Measurements from ENCODE around the gene POC1A. TPM values are rescaled to one million over a fixed set of nuclear protein-coding genes. Genes with fewer than 3 reads are reported as not detected.

Gene POC1A
- total and polyA plus RNA-seq, 2 donors (not counting 3 experiments of a cell fraction or from before 2014, with no cell fraction given), result 14.8 to 19.4 TPM

DNA sequence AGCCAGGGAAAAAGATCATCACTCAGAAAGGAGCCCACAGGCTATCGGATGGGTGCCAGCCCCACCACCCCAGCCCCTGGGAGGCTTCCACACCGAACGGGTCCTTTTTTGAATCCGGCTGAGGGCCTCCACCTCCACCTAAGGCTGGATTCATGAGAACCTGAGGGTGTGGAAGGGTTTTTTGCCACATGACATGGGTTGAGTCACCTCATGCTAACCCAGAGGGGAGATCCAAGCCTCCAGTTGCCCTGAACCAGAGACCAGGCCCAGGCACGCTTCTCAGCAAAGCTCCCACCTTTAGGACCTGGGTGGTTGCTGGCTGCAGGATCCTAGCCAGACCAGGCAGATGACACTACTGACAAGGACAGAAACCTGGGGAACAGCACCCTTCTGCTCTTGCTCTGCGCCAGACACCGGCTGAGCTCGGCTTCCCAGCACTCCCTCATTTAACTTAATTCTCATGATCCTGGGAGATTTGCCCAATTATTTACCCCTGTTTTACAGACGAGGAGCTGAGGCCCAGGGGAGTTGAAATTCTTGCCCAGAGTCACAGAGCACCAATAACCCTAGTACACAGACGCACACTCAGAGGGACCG lies 123.4 kb downstream of the POC1A start:
- H3K9ac ChIP-seq (replicated peaks; ENCODE audit: extremely low read depth, insufficient read depth, low read length), result no peak overlapping the region
- BruUV-seq (replicated peaks), result no TSS peak
- H4K20me1 ChIP-seq (replicated peaks; ENCODE audit: control insufficient read depth, extremely low read depth, insufficient read depth, low read length), result no peaks in the 10 kb centered on the region
- DNase-seq (ENCODE audit: low read depth, low spot score) (no peak), FAIRE-seq (no peak)
- H3K9me1 ChIP-seq (replicated peaks; ENCODE audit: control insufficient read depth, extremely low read depth, insufficient read depth, low read length), result no peaks in the 10 kb centered on the region
- no peak overlapping the region for H2AFZ ChIP-seq (ENCODE audit: low read depth, low read length)
- H3K9me3 ChIP-seq (replicated peaks; ENCODE audit: control insufficient read depth, insufficient read depth, low read length), result no peaks in the 10 kb centered on the region
- H3K4me2 ChIP-seq (ENCODE audit: insufficient read depth, low read length), result no peak overlapping the region
- H3K36me3 ChIP-seq (ENCODE audit: control insufficient read depth in 2 of 2, extremely low read depth in 1 of 2, insufficient read depth in 2 of 2, low read length in 2 of 2), result no peaks in the 10 kb centered on the region
- H3K4me1 ChIP-seq (ENCODE audit: control insufficient read depth, extremely low read depth, insufficient read depth, low read length), result no peaks in the 10 kb centered on the region
- intact Hi-C loops (cut with micrococcal nuclease), result no loop called here
- H3K79me2 ChIP-seq (ENCODE audit: control insufficient read depth, insufficient read depth, low read length), result no peaks in the 10 kb centered on the region
- TF ChIP-seq, protein P1, sequence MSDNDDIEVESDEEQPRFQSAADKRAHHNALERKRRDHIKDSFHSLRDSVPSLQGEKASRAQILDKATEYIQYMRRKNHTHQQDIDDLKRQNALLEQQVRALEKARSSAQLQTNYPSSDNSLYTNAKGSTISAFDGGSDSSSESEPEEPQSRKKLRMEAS (IDR thresholded peaks at IDR 0.05; ENCODE audit: insufficient read depth, insufficient read length), result no peak
- TF ChIP-seq GATA2 (IDR thresholded peaks at IDR 0.05; ENCODE audit: insufficient read depth, insufficient read length, low read depth, low read length) (no peak), FOS (IDR thresholded peaks at IDR 0.05; ENCODE audit: borderline replicate concordance, insufficient read depth, low read length) (no peak), EZH2 (IDR thresholded peaks at IDR 0.05; ENCODE audit: borderline replicate concordance, low read depth, low read length, severe bottlenecking) (no peak), MYC (IDR thresholded peaks at IDR 0.05; ENCODE audit: low read depth, low read length) (no peak), POLR2A (IDR thresholded peaks at IDR 0.05; ENCODE audit: low read depth, low read length) (no peak), POLR2AphosphoS5 (IDR thresholded peaks at IDR 0.05; ENCODE audit: insufficient read depth, low read depth, low read length) (no peak), JUN (IDR thresholded peaks at IDR 0.05; ENCODE audit: borderline replicate concordance, insufficient read depth, insufficient read length, low read depth) (no peak)
- TF ChIP-seq, protein P2, sequence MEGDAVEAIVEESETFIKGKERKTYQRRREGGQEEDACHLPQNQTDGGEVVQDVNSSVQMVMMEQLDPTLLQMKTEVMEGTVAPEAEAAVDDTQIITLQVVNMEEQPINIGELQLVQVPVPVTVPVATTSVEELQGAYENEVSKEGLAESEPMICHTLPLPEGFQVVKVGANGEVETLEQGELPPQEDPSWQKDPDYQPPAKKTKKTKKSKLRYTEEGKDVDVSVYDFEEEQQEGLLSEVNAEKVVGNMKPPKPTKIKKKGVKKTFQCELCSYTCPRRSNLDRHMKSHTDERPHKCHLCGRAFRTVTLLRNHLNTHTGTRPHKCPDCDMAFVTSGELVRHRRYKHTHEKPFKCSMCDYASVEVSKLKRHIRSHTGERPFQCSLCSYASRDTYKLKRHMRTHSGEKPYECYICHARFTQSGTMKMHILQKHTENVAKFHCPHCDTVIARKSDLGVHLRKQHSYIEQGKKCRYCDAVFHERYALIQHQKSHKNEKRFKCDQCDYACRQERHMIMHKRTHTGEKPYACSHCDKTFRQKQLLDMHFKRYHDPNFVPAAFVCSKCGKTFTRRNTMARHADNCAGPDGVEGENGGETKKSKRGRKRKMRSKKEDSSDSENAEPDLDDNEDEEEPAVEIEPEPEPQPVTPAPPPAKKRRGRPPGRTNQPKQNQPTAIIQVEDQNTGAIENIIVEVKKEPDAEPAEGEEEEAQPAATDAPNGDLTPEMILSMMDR (IDR thresholded peaks at IDR 0.05; ENCODE audit: extremely low read depth in 1 of 2, insufficient read depth in 1 of 2, low read depth in 1 of 2, low read length in 2 of 2), result no peak
- ChIA-PET POLR2A (no interaction called here), CTCF (interaction anchor here (1.2 to 3.2 kb wide), 2 partner anchors 16 to 22 kb away, joined by 3 to 13 read pairs; no protein-coding TSS in a partner anchor)
- no peak overlapping the region for H3K4me3 ChIP-seq (replicated peaks in 1 of 3; ENCODE audit: insufficient read depth in 1 of 3, low read depth in 1 of 3, low read length in 3 of 3)
- H3K27me3 ChIP-seq (ENCODE audit: control insufficient read depth in 2 of 2, insufficient read depth in 2 of 2, low read length in 2 of 2), result no peaks in the 10 kb centered on the region
- H3K27ac ChIP-seq (ENCODE audit: insufficient read depth, low read depth, low read length), result no peak overlapping the region
- dilution Hi-C loops (cut with MboI; ENCODE audit: extremely low pct_ligation_motif_present, low sequenced_read_pairs), result no loop called here

Data from endothelial cell of umbilical vein (primary cell).